B cell (primary cell): ENCODE data around the gene TDRD9. TPM values are rescaled to one million over a fixed set of nuclear protein-coding genes. Genes with fewer than 3 reads are reported as not detected.

Source experiments
- ATAC-seq: fragments of 200-7000 bp; cut with Tn5 transposase; one replicate; pipeline ENCODE4 v1.10.0; 2021; ENCODE audit warnings: low read depth, mild to moderate bottlenecking, moderate number of reproducible peaks, moderate library complexity
- CTCF ChIA-PET: fragments of 350-600 bp; sonication (Branson Sonifier 250); formaldehyde crosslinking; loops from one replicate; lab custom pipeline; 2021; ENCODE audit warnings: antibody characterized with exemption, inconsistent platforms; lab: Charles Lee
- POLR2A ChIA-PET: fragments of 350-600 bp; sonication (Branson Sonifier 250); formaldehyde crosslinking; loops from one replicate; lab custom pipeline; 2021; ENCODE audit warnings: antibody characterized with exemption; lab: Charles Lee
- DNase-seq: peaks from one replicate; pipeline ENCODE4 v3.0.0; 2013
- H2AFZ ChIP-seq: 2 replicates; pipeline ENCODE4 v1.6.1; 2012; ENCODE audit warnings: mild to moderate bottlenecking, low read depth, low read length; ENCODE audit not compliant: insufficient read depth, poor library complexity, severe bottlenecking
- H3K27ac ChIP-seq, 2 donors: 1 replicate in 1 of 2; 2 replicates in 1 of 2; pipeline ENCODE4 v1.5.1; 2012 to 2013; ENCODE audit warnings: low read length in 2 of 2, mild to moderate bottlenecking in 2 of 2, moderate library complexity in 1 of 2
- H3K27me3 ChIP-seq, 4 experiments: fragments of 200-600 bp in 1 of 4; sonication (generic) in 1 of 4; replicated peaks in 1 of 4; 1 replicate in 2 of 4; 2 replicates in 2 of 4; pipeline versions ENCODE4 v1.6.1 to v1.7.0; 2013 to 2016; ENCODE audit warnings: low read length in 3 of 4, mild to moderate bottlenecking in 2 of 4, mixed read lengths in 1 of 4, moderate library complexity in 1 of 4; ENCODE audit not compliant: insufficient read depth in 4 of 4, control insufficient read depth in 3 of 4; ENCODE audit errors: control extremely low read depth in 1 of 4
- H3K36me3 ChIP-seq, 2 experiments: replicated peaks in 1 of 2; 1 replicate in 1 of 2; 2 replicates in 1 of 2; pipeline versions ENCODE4 v1.6.1 to v1.7.1; 2013; ENCODE audit warnings: low read length in 1 of 2; ENCODE audit not compliant: insufficient read depth in 2 of 2, control insufficient read depth in 1 of 2; ENCODE audit errors: control extremely low read depth in 1 of 2, extremely low read depth in 1 of 2
- H3K4me1 ChIP-seq, 2 donors: fragments of 200-600 bp in 1 of 2; sonication (generic) in 1 of 2; 1 replicate in 1 of 2; 2 replicates in 1 of 2; pipeline versions ENCODE4 v1.5.1 to v1.6.1; 2013 to 2017; ENCODE audit warnings: low read length in 2 of 2; ENCODE audit not compliant: control insufficient read depth in 2 of 2, insufficient read depth in 2 of 2
- H3K4me2 ChIP-seq: replicated peaks from 2 replicates; pipeline ENCODE3; 2012; ENCODE audit warnings: mild to moderate bottlenecking, low read depth, low read length; ENCODE audit not compliant: poor library complexity, severe bottlenecking
- H3K4me3 ChIP-seq, 5 experiments: fragments of 200-600 bp in 1 of 5; sonication (generic) in 1 of 5; 1 replicate in 3 of 5; 2 replicates in 2 of 5; pipeline versions ENCODE4 v1.5.1 to v1.7.0; 2011 to 2016; ENCODE audit warnings: low read length in 4 of 5, mild to moderate bottlenecking in 4 of 5, low read depth in 2 of 5, control low read depth in 1 of 5, moderate library complexity in 1 of 5; ENCODE audit not compliant: insufficient read depth in 1 of 5; ENCODE audit errors: control extremely low read depth in 1 of 5, extremely low read depth in 1 of 5
- H3K79me2 ChIP-seq: fragments of 200-600 bp; sonication (generic); one replicate; pipeline ENCODE4 v1.6.0; 2016; ENCODE audit warnings: low read length; ENCODE audit not compliant: control insufficient read depth, insufficient read depth
- H3K9ac ChIP-seq: fragments of 200-600 bp; sonication (generic); 2 replicates; pipeline ENCODE4 v1.6.1; 2017; ENCODE audit warnings: mild to moderate bottlenecking, low read length, moderate library complexity
- H3K9me3 ChIP-seq, 3 donors: one replicate each; pipeline versions ENCODE4 v1.6.1 to v1.7.1; 2013; ENCODE audit warnings: low read length in 2 of 3; ENCODE audit not compliant: control insufficient read depth in 2 of 3, insufficient read depth in 1 of 3; ENCODE audit errors: control extremely low read depth in 1 of 3
- H4K20me1 ChIP-seq: 2 replicates; pipeline ENCODE4 v1.6.0; 2012; ENCODE audit warnings: mild to moderate bottlenecking, low read length; ENCODE audit not compliant: insufficient read depth, control insufficient read depth, poor library complexity, severe bottlenecking
- H3K27ac Mint-ChIP-seq: one replicate; pipeline ENCODE4 v1.8.0; 2021; ENCODE audit warnings: mixed read lengths
- H3K27me3 Mint-ChIP-seq: one replicate; pipeline ENCODE4 v1.8.0; 2021; ENCODE audit warnings: mixed read lengths
- H3K4me1 Mint-ChIP-seq: one replicate; pipeline ENCODE4 v1.8.0; 2021; ENCODE audit warnings: mixed read lengths
- H3K4me3 Mint-ChIP-seq: one replicate; pipeline ENCODE4 v1.8.0; 2021; ENCODE audit warnings: mixed read lengths
- H3K9me3 Mint-ChIP-seq: one replicate; pipeline ENCODE4 v1.8.0; 2022; ENCODE audit warnings: mixed read lengths; ENCODE audit not compliant: insufficient read depth
- EZH2 ChIP-seq: IDR thresholded peaks from 2 replicates; pipeline ENCODE4 v1.6.1; 2012; ENCODE audit warnings: borderline replicate concordance, low read depth, mild to moderate bottlenecking, moderate library complexity, low read length; ENCODE audit not compliant: insufficient read depth, poor library complexity, severe bottlenecking
- WGBS: methylation state at CpG from one replicate; pipeline ENCODE4 v1.1.5; 2013; ENCODE audit warnings: missing lambda C conversion rate; ENCODE audit not compliant: insufficient coverage; 5-methylcytosine and 5-hydroxymethylcytosine counted together
- intact Hi-C: fragments of 100-400 bp; cut with micrococcal nuclease; formaldehyde crosslinking; loops from one replicate; pipeline ENCODE4 v1.10.0; 2022
- polyA plus RNA-seq: library from polyadenylated mRNA; depleted of rRNA; stranded (reverse); fragments of >200 nt; gene quantifications from 2 replicates; pipeline ENCODE4 v1.2.3, GENCODE V29; 2012
- total RNA-seq, 2 donors: library from RNA; stranded (reverse); fragments of 120-200 nt in 1 of 2; gene quantifications; 1 replicate in 1 of 2; 2 replicates in 1 of 2; pipeline versions ENCODE4 v1.2.3 to v1.2.4, GENCODE V29; 2013 to 2022
- TF ChIP-seq, protein P1 (sequence below): fragments of 200-600 bp; IDR thresholded peaks from one replicate; pipeline ENCODE4 v1.8.0; 2022; ENCODE audit warnings: antibody characterized with exemption, mild to moderate bottlenecking

Gene TDRD9
- total and polyA plus RNA-seq, 2 donors (not counting 1 experiment from before 2014, with no cell fraction given) = 1.1 to 2.4 TPM

DNA sequence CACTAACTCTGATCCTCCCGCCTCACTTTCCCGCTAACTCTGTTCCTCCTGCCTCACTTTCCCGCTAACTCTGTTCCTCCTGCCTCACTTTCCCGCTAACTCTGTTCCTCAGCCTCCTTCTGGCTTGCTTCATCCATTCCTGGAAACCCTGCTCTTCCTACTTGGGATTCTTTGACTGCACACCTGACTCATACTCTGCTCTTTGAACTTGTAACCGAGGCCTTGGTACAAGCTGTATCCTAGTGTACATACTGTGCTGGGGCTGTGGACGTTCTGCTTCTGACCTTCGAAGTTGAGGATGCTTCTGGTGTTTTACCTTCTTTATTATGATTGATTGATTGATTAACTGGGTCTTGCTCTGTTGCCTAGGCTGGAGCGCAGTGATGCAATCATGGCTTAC is 77.2 kb downstream of the TDRD9 start:
- Histone ChIP-seq H3K79me2 (no peaks in the 10 kb centered on the region), H3K27ac (no peak overlapping the region), H4K20me1 (no peaks in the 10 kb centered on the region), H3K4me1 (no peaks in the 10 kb centered on the region), H3K4me3 (no peak overlapping the region), H3K4me2 (no peak overlapping the region), H2AFZ (no peak overlapping the region), H3K36me3 (no peaks in the 10 kb centered on the region), H3K9ac (no peak overlapping the region), H3K27me3 (no peaks in the 10 kb centered on the region), H3K9me3 (no peaks in the 10 kb centered on the region)
- Mint-ChIP-seq H3K4me1 (no peaks in the 10 kb centered on the region), H3K9me3 (no peaks in the 10 kb centered on the region), H3K27me3 (peaks cover 9% of the 10 kb centered on the region), H3K27ac (no peak overlapping the region), H3K4me3 (no peak overlapping the region)
- POLR2A ChIA-PET = no interaction called here
- no peak for ATAC-seq
- no peak for DNase-seq
- CTCF ChIA-PET = no interaction called here
- TF ChIP-seq, protein P1, sequence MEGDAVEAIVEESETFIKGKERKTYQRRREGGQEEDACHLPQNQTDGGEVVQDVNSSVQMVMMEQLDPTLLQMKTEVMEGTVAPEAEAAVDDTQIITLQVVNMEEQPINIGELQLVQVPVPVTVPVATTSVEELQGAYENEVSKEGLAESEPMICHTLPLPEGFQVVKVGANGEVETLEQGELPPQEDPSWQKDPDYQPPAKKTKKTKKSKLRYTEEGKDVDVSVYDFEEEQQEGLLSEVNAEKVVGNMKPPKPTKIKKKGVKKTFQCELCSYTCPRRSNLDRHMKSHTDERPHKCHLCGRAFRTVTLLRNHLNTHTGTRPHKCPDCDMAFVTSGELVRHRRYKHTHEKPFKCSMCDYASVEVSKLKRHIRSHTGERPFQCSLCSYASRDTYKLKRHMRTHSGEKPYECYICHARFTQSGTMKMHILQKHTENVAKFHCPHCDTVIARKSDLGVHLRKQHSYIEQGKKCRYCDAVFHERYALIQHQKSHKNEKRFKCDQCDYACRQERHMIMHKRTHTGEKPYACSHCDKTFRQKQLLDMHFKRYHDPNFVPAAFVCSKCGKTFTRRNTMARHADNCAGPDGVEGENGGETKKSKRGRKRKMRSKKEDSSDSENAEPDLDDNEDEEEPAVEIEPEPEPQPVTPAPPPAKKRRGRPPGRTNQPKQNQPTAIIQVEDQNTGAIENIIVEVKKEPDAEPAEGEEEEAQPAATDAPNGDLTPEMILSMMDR = no peak
- no peak for TF ChIP-seq EZH2
- intact Hi-C loops = no loop called here
- 84% methylated on average over 8 of the region's 8 CpGs for WGBS

DNA sequence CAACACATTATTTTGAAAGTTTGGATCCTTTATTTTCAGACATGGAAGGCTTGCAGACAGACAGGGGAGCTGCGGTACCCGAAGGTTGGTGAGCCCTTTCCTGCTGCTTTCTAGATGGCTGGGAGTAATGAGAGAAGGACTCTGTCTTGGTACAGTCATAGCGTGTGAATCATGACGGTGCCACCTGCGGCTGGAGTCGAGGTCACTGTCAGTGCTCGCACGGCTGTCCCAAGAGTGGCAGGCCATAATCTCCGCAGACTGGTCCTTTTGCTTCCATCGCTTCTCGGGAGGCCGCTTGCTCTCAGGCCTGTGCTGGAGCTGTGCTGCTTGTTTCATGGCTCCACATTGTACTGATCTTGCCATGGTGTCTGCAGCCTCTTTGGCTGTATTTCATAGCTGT is 78.9 kb downstream of the TDRD9 start:
- H3K9me3 ChIP-seq = no peaks in the 10 kb centered on the region
- no peak overlapping the region for H3K27ac ChIP-seq
- DNase-seq (no peak), ATAC-seq (no peak)
- Mint-ChIP-seq H3K27ac (no peak overlapping the region), H3K9me3 (no peaks in the 10 kb centered on the region), H3K27me3 (peaks cover 9% of the 10 kb centered on the region), H3K4me1 (no peaks in the 10 kb centered on the region), H3K4me3 (no peak overlapping the region)
- H3K9ac ChIP-seq = no peak overlapping the region
- ChIA-PET POLR2A (no interaction called here), CTCF (interaction anchor here (0.7 kb wide), 1 partner anchor 10 kb away, joined by 3 read pairs; no protein-coding TSS in a partner anchor)
- 91% methylated on average over 12 of the region's 12 CpGs for WGBS
- no peak overlapping the region for H3K4me3 ChIP-seq
- no peaks in the 10 kb centered on the region for H3K36me3 ChIP-seq
- no peaks in the 10 kb centered on the region for H3K27me3 ChIP-seq
- no peak overlapping the region for H3K4me2 ChIP-seq
- intact Hi-C loops = no loop called here
- no peak overlapping the region for H2AFZ ChIP-seq
- no peak for TF ChIP-seq EZH2
- H3K4me1 ChIP-seq = no peaks in the 10 kb centered on the region
- H4K20me1 ChIP-seq = no peaks in the 10 kb centered on the region
- no peaks in the 10 kb centered on the region for H3K79me2 ChIP-seq
